Hepatocyte (in vitro differentiated cells): ENCODE measurements around the gene MCF2L. TPM values are rescaled to one million over a fixed set of nuclear protein-coding genes. Genes with fewer than 3 reads are reported as not detected.
"Not testable (repeated sequence)": the region's sequence is repeated elsewhere in the genome, so short reads cannot be mapped to it uniquely, and the experiment has no call there.

ENCODE experiments used
- DNase-seq: peaks from one replicate; pipeline ENCODE4 v3.0.0-alpha.2; 2016; ENCODE audit warnings: low spot score
- H2AFZ ChIP-seq: fragments of 200-600 bp; sonication (generic); 2 replicates; pipeline ENCODE4 v1.6.0; 2016; ENCODE audit warnings: antibody characterized with exemption, mild to moderate bottlenecking
- H3K27ac ChIP-seq: fragments of 200-600 bp; sonication (generic); 2 replicates; pipeline ENCODE4 v1.5.1; 2016; ENCODE audit warnings: mild to moderate bottlenecking
- H3K27me3 ChIP-seq: fragments of 200-600 bp; sonication (generic); 2 replicates; pipeline ENCODE4 v1.6.1; 2016
- H3K36me3 ChIP-seq: fragments of 200-600 bp; sonication (generic); replicated peaks from 2 replicates; pipeline ENCODE4 v1.5.1; 2016; ENCODE audit warnings: low read depth; ENCODE audit not compliant: insufficient read depth
- H3K4me1 ChIP-seq: fragments of 200-600 bp; sonication (generic); 2 replicates; pipeline ENCODE4 v1.5.1; 2016; ENCODE audit warnings: mild to moderate bottlenecking, moderate library complexity; ENCODE audit not compliant: insufficient read depth
- H3K4me2 ChIP-seq: fragments of 200-600 bp; sonication (generic); 2 replicates; pipeline ENCODE4 v1.6.0; 2016
- H3K4me3 ChIP-seq: fragments of 200-600 bp; sonication (generic); 2 replicates; pipeline ENCODE4 v1.5.1; 2016; ENCODE audit warnings: mild to moderate bottlenecking
- H3K79me2 ChIP-seq: fragments of 200-600 bp; sonication (generic); 2 replicates; pipeline ENCODE4 v1.6.0; 2017; ENCODE audit warnings: mild to moderate bottlenecking
- H3K9me2 ChIP-seq: fragments of 200-600 bp; sonication (generic); replicated peaks from 2 replicates; pipeline ENCODE4 v1.6.0; 2017; ENCODE audit warnings: mild to moderate bottlenecking; ENCODE audit not compliant: insufficient read depth
- H3K9me3 ChIP-seq: fragments of 200-600 bp; sonication (generic); 2 replicates; pipeline ENCODE4 v1.5.1; 2016; ENCODE audit warnings: low read depth, mild to moderate bottlenecking
- H4K20me1 ChIP-seq: fragments of 200-600 bp; sonication (generic); 2 replicates; pipeline ENCODE4 v1.6.0; 2016; ENCODE audit warnings: mild to moderate bottlenecking; ENCODE audit not compliant: insufficient read depth, poor library complexity, severe bottlenecking
- EZH2 ChIP-seq: fragments of 200-600 bp; sonication (generic); IDR thresholded peaks from 2 replicates; pipeline ENCODE4 v1.6.1; 2016; ENCODE audit warnings: antibody characterized with exemption, mild to moderate bottlenecking, borderline replicate concordance
- EZH2phosphoT487 ChIP-seq: fragments of 200-600 bp; sonication (generic); IDR thresholded peaks from one replicate; pipeline ENCODE4 v1.6.1; 2018; ENCODE audit warnings: antibody characterized with exemption, mild to moderate bottlenecking, low read depth, moderate library complexity; ENCODE audit not compliant: unreplicated experiment, severe bottlenecking
- WGBS: methylation state at CpG from one replicate; pipeline ENCODE4 v1.1.6; 2016; ENCODE audit warnings: low lambda C conversion rate; ENCODE audit errors: missing lambda C conversion rate; 5-methylcytosine and 5-hydroxymethylcytosine counted together
- polyA plus RNA-seq: library from polyadenylated mRNA; unstranded; fragments of >200 nt; fragmentation: Nextera tagmentation; extraction: Ambion mirVana; gene quantifications from 2 replicates; pipeline ENCODE4 v1.2.1, GENCODE V29; 2016
- total RNA-seq: library from RNA; depleted of rRNA; stranded (reverse); fragments of >200 nt; gene quantifications from 2 replicates; pipeline ENCODE4 v1.2.3, GENCODE V29; 2014
- TF ChIP-seq, protein P1 (sequence below): fragments of 200-600 bp; sonication (generic); IDR thresholded peaks from 2 replicates; pipeline ENCODE4 v1.5.1; 2016; ENCODE audit warnings: antibody characterized with exemption, mild to moderate bottlenecking; ENCODE audit not compliant: poor library complexity

MCF2L gene
- total and polyA plus RNA-seq, 2 experiments from 2014 or later = 11.1 to 22.4 TPM

DNA sequence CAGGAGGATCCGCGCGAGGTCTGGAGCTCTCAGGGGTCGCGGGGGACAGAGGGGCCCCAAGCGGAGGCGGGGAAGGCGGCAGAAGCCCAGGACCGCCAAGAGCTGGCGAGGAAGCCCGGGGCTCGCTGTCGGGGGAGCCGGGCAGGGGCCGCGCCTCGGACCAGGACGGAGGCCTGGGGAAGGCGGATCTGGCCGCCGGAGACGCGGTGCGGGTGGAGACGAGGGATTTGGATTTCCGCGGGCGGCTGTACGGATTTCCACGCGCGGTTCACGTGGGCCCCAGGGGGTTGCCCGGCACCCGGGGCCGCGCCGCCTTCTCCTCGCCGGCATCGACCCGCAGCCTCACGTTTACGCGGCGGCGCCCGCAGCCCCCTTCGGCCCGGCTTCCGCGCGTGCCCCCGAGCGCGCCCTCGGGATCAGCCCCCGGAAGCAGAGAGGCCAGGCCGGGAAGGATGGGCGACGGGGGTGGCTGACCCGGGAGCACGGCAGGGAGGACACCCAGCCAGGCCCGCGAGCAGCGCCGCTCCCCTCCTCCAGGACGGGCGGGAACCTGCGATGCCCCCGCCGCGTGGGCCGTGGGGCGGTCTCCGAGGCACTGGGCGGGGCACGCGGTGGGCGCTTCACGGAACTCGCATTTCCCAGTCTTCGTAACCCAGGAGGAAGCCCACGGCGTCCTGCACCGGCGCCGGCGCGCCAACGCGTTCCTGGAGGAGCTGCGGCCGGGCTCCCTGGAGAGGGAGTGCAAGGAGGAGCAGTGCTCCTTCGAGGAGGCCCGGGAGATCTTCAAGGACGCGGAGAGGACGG, 141.2 kb downstream of the MCF2L start:
- 23% methylated on average over 78 of the region's 99 CpGs for WGBS
- Histone ChIP-seq H2AFZ (peak overlapping the region; percentile 56), H3K36me3 (no peaks in the 10 kb centered on the region), H3K27me3 (peaks cover 15% of the 10 kb centered on the region), H3K27ac (no peak overlapping the region), H3K4me2 (peak overlapping the region; percentile 85), H3K9me3 (no peaks in the 10 kb centered on the region), H3K4me3 (peak overlapping the region; percentile 33), H4K20me1 (no peaks in the 10 kb centered on the region), H3K79me2 (no peaks in the 10 kb centered on the region), H3K9me2 (no peaks in the 10 kb centered on the region), H3K4me1 (peaks cover 11% of the 10 kb centered on the region)
- no peak for DNase-seq
- TF ChIP-seq EZH2phosphoT487 = no peak
- TF ChIP-seq, protein P1, sequence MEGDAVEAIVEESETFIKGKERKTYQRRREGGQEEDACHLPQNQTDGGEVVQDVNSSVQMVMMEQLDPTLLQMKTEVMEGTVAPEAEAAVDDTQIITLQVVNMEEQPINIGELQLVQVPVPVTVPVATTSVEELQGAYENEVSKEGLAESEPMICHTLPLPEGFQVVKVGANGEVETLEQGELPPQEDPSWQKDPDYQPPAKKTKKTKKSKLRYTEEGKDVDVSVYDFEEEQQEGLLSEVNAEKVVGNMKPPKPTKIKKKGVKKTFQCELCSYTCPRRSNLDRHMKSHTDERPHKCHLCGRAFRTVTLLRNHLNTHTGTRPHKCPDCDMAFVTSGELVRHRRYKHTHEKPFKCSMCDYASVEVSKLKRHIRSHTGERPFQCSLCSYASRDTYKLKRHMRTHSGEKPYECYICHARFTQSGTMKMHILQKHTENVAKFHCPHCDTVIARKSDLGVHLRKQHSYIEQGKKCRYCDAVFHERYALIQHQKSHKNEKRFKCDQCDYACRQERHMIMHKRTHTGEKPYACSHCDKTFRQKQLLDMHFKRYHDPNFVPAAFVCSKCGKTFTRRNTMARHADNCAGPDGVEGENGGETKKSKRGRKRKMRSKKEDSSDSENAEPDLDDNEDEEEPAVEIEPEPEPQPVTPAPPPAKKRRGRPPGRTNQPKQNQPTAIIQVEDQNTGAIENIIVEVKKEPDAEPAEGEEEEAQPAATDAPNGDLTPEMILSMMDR = no peak
- TF ChIP-seq EZH2 = no peak

DNA sequence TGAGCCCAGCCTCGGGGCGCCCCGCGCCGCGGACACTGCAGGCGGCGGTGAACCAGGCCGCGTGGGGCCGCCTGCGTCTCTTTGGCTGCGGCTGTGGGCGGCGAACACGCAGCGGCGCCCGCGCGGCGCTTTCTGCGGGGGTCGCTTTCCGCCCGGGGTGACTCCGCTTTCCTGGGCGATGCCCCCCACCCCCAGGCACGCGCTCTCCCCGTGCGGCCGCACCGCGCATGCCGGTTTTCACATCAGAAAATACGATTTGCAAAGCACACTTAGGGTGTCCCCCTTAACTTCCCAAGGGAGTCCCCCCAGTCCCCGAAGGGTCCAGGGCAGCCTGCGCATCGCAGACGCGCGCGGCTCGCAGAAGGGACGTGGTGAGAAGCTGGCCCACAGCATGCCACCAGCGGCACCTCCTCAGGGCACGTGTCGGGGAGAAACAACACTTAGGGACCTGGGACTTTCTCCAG, 141.9 kb downstream of the MCF2L start:
- H3K27me3 ChIP-seq = peaks cover 15% of the 10 kb centered on the region
- no peaks in the 10 kb centered on the region for H4K20me1 ChIP-seq
- H3K4me2 ChIP-seq = peak overlapping the region; percentile 85
- H3K27ac ChIP-seq = no peak overlapping the region
- no peak for DNase-seq
- no peaks in the 10 kb centered on the region for H3K9me2 ChIP-seq
- no peaks in the 10 kb centered on the region for H3K36me3 ChIP-seq
- peaks cover 8% of the 10 kb centered on the region for H3K4me1 ChIP-seq
- no peak for TF ChIP-seq EZH2
- TF ChIP-seq, protein P1 = no peak
- no peaks in the 10 kb centered on the region for H3K79me2 ChIP-seq
- peak overlapping the region; percentile 33 for H3K4me3 ChIP-seq
- H3K9me3 ChIP-seq = no peaks in the 10 kb centered on the region
- 64% methylated on average over 38 of the region's 49 CpGs for WGBS
- peak overlapping the region; percentile 56 for H2AFZ ChIP-seq

DNA sequence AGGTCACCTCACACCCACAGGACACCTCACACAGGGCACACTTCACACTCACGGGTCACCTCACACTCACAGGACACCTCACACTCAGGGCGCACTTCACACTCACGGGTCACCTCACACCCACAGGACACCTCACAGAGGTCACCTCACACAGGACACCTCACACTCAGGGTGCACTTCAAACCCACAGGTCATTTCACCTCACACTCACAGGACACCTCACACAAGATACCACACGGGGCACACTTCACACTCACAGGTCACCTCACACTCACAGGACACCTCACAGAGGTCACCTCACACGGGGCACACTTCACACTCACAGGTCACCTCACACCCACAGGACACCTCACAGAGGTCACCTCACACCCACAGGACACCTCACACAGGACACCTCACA, 142.8 kb downstream of the MCF2L start:
- H3K9me2 ChIP-seq, H3K4me3 ChIP-seq, H4K20me1 ChIP-seq, DNase-seq, H3K9me3 ChIP-seq, H3K4me2 ChIP-seq, H3K4me1 ChIP-seq, H3K36me3 ChIP-seq, H2AFZ ChIP-seq, H3K27ac ChIP-seq, H3K79me2 ChIP-seq: not testable (repeated sequence)
- H3K27me3 ChIP-seq = peaks cover 15% of the 10 kb centered on the region
- WGBS = 95% methylated on average over 5 of the region's 5 CpGs

- not testable (repeated sequence) for DNase-seq, H4K20me1 ChIP-seq, H3K36me3 ChIP-seq, H3K4me1 ChIP-seq, H3K9me2 ChIP-seq, H3K4me3 ChIP-seq, H3K9me3 ChIP-seq, H3K79me2 ChIP-seq, H3K4me2 ChIP-seq, H2AFZ ChIP-seq, H3K27ac ChIP-seq
- WGBS = 83% methylated on average over 1 of the region's 1 CpG
- H3K27me3 ChIP-seq = peaks cover 15% of the 10 kb centered on the region
These were observed 143.5 kb downstream of the MCF2L start for GRCh38 chr13:113112475-113112874.
